Measurements from ENCODE around the gene ATP8B1.

Gene ATP8B1

DNA sequence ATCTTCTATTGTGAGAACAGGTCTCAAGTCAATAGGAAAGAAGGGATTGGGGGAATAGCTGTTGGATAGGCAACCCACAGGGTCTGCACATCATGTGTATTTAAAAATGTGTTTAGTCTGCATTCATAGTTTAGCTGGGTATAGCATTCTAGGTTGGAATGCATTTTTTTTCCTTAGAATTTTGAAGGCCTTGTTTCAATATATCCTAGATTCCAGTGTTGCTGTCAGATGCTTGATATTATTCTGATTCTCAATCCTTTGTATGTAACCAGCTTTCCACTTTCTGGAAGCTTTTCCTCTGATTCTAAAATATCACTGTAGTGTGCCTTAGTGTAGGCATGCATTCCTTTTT is 9.0 kb upstream of the ATP8B1 start:
- no peak for DNase-seq (ENCODE audit: low read depth in 1 of 2, low spot score in 1 of 2)
- in situ Hi-C loops (cut with HindIII; ENCODE audit: low pct_unique_long_range_greater_than_20kb, low sequenced_read_pairs): no loop called here
- TF ChIP-seq JUND (IDR thresholded peaks at IDR 0.05; ENCODE audit: low read depth): no peak

DNA sequence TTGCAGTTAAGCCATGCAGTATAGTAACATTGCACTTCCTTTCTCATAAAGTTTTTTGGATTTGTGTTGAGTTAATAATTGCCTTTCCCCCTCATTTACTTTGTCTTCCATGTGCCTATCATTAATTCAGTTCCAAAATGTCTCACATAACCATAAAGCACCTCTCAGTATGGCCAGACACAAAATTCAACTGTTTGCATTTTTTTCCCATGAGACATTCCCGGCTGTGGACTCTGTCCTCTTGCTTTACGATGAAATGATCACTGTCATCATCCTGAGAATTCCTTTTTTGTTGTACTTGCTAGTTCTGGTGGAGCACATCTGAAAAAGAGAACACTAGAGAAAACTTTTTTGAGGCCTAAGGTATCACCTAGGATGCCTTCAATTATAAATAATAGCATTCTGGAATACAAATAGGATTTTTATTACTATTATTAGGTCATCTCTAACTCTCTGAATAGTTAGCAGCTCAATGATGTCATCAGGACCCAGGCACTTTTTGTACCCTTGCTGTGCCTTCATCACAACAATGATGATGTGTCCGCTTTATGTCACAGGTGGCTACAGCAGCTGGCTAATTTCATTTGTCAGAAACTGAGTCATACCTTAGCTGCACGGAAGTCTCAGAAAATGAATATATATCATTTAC is 8.5 kb upstream of the ATP8B1 start:
- no peak for TF ChIP-seq JUND (IDR thresholded peaks at IDR 0.05; ENCODE audit: low read depth)
- in situ Hi-C loops (cut with HindIII; ENCODE audit: low pct_unique_long_range_greater_than_20kb, low sequenced_read_pairs): no loop called here
- no peak for DNase-seq (ENCODE audit: low read depth in 1 of 2, low spot score in 1 of 2)

DNA sequence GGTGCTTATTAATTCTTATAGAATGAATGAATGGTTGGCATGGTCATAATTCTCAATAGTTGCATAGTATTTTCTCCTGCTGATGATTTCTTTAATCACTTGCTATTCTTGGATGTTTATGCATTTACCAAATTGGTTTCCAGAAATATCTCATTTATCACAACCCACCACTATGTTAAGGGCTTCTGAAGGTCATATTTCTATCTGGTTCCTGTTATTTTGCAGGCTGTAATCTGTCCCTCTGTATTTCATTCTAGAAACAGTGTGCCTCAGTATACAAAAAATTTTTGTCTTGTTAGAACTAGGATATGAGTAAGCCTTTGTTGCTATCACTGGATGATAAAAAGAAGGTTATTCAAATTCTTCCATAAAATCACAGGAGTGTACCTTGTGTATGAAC is 6.1 kb upstream of the ATP8B1 start:
- in situ Hi-C loops (cut with HindIII; ENCODE audit: low pct_unique_long_range_greater_than_20kb, low sequenced_read_pairs): no loop called here
- DNase-seq (ENCODE audit: low read depth in 1 of 2, low spot score in 1 of 2): no peak
- no peak for TF ChIP-seq JUND (IDR thresholded peaks at IDR 0.05; ENCODE audit: low read depth)

DNA sequence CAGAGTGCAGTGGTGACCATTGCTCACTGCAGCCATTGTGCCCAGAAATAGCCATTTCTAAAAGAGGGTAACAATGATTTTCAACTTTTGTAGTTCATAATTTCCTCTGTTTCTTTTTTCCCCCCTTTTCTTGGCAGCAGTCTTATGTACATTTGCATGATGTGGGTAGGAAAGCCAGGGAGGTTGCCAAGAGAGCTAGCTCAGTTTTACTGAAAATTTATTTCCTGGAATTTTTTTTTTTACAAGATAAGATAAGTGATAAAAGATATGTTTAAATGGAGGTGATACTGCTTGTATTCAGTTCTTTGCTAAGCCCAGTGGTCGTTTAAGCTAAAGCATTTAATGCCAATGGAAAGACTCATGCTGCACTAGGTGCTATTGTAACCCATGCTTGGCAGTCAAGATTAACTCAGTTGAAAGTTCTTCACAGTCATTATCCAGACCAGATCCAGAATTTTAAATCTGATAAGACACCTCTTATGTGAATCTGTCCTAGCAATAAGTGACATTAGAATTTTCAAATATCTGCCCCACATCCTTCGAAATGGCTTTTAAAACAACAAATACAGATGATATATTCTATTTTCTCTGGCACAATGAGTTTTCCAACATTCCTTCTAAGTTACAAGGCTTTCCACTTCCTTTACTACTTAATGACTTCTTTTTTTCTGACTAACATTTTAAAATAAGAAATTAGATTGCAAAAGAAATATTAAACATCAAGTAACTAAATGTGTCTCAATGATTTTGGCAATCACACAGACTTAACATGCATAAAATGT is 4.4 kb upstream of the ATP8B1 start:
- no peak for TF ChIP-seq JUND (IDR thresholded peaks at IDR 0.05; ENCODE audit: low read depth)
- in situ Hi-C loops (cut with HindIII; ENCODE audit: low pct_unique_long_range_greater_than_20kb, low sequenced_read_pairs): no loop called here
- DNase-seq (ENCODE audit: low read depth in 1 of 2, low spot score in 1 of 2): no peak

DNA sequence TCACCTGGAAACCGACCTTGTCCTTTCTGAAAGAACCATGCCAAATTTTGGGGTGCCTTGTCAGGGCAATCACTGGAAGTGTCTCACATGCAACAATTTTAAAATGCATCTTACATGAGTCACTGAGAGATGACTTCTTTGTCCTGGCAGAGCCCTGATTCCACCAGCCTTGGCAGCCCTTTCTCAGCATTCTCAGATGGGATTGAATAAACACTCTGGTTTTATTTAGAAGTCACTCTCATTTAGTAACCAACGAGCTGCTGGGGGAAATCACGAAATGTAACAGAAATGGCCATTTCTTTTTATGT is 3.8 kb upstream of the ATP8B1 start:
- in situ Hi-C loops (cut with HindIII; ENCODE audit: low pct_unique_long_range_greater_than_20kb, low sequenced_read_pairs): no loop called here
- no peak for TF ChIP-seq JUND (IDR thresholded peaks at IDR 0.05; ENCODE audit: low read depth)
- DNase-seq (ENCODE audit: low read depth in 1 of 2, low spot score in 1 of 2): no peak

DNA sequence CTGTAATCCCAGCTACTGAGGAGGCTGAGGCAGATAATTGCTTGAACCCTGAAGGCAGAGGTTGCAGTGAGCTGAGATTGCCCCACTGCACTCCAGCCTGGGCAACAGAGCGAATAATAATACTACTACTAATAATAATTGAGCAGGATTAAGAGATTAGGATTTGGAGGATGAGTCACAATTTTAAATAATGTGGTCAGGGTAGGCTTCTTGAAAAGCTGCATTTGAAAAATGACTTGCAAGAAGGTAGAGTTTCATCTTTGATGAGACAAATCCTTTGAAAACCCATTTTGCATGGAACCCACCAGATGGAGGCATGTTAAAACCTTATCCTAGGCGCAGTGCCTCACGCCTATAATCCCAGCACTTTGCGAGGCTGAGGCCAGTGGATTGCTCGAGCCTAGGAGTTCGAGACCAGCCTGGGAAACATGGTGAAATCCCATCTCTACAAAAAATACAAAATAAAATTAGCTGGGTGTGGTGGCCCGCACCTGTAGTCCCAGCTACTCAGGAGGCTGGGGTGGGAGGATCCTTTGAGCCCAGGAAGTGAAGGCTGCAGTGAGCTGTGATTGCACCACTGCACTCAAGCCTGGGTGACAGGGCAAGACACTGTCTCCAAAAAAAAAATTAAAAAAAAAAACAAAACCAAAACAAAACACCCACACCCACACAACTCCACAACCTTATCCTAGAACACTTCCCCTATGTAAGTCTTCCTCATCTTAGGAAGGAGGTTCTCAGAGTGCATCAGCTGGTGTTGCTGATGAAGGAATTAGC is 3.3 kb upstream of the ATP8B1 start:
- no peak for TF ChIP-seq JUND (IDR thresholded peaks at IDR 0.05; ENCODE audit: low read depth)
- no peak for DNase-seq (ENCODE audit: low read depth in 1 of 2, low spot score in 1 of 2)
- in situ Hi-C loops (cut with HindIII; ENCODE audit: low pct_unique_long_range_greater_than_20kb, low sequenced_read_pairs): no loop called here

DNA sequence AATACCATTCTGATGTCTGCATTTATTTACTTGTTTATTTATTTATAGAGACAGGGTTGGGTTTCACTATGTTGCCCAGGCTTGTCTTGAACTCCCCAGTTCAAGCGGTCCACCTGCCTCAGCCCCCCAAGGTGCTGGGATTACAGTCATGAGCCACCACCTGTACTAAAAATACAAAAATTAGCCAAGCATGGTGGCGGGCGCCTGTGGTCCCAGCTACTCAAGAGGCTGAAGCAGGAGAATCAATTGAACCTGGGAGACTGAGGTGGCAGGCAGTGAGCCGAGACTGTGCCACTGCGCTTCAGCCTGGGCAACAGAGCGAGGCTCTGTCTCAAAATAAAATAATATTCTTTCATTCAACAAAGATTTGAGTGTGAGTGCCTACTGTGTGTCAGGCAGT is 2.0 kb upstream of the ATP8B1 start:
- no peak for TF ChIP-seq JUND (IDR thresholded peaks at IDR 0.05; ENCODE audit: low read depth)
- in situ Hi-C loops (cut with HindIII; ENCODE audit: low pct_unique_long_range_greater_than_20kb, low sequenced_read_pairs): no loop called here
- DNase-seq (ENCODE audit: low read depth in 1 of 2, low spot score in 1 of 2): no peak

DNA sequence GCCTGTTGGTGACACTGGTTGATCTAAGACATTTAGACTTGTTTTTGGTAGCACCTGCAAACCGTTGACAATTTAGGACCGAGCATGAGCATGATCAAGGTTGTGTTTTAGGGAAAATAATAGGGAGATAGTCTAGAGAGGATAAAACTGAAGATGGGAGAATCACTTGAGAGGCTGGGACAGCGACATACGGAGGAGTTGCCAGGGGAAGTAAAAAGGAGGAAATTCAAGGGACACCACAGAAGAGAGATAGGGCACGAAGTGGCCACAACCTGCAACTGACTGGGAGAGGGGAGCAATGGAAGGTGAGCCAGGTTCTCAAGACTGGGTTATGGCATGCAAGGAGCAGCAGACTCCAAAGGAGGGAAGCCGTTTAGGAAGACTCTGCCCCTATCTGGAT is 1.4 kb upstream of the ATP8B1 start:
- DNase-seq (ENCODE audit: low read depth in 1 of 2, low spot score in 1 of 2): no peak
- no peak for TF ChIP-seq JUND (IDR thresholded peaks at IDR 0.05; ENCODE audit: low read depth)
- in situ Hi-C loops (cut with HindIII; ENCODE audit: low pct_unique_long_range_greater_than_20kb, low sequenced_read_pairs): no loop called here

DNA sequence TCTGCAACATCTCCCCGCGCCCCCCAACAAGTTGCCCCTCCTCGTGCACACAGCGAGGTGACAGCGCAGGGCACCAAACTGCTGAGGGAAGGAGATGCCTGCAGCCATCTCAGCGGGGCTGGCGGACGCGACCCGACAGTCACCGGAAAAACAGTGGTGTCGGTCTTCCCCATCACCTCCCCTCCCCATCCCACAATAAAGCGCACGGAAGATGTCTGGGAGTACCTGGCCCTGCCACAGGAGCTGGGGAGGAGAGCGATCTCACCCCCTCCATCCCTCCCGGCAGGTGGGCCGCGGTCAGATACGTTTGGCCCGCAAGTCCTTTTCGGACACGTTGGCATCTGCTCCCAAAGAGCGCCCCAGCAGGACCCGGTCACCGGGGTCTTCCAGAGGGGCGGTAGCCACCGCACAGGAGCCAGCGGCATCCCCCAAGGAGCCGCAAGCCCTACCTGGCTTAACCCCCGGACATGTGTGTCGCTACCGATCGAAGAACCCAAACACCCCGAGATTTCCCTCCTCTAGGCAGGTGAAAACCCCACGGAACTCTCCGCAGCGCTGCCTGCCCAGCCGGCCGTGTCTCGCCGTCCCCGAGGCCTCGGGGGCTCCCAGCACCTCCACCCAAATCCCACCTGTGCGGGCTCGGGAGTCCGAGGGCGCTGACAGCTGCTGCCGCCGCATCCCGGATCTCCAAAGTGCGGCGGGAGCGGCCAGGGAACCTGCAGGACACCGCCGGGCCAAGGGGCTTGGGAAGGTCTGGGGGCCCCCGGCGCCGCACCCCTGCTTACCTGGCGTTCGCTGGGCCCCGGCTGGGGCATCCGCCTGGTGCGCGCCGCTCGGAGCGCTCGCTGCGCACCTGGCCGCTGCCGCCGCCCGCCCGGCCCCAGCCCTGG is 657 bp downstream of the ATP8B1 start:
- in situ Hi-C loops (cut with HindIII; ENCODE audit: low pct_unique_long_range_greater_than_20kb, low sequenced_read_pairs): no loop called here

DNA sequence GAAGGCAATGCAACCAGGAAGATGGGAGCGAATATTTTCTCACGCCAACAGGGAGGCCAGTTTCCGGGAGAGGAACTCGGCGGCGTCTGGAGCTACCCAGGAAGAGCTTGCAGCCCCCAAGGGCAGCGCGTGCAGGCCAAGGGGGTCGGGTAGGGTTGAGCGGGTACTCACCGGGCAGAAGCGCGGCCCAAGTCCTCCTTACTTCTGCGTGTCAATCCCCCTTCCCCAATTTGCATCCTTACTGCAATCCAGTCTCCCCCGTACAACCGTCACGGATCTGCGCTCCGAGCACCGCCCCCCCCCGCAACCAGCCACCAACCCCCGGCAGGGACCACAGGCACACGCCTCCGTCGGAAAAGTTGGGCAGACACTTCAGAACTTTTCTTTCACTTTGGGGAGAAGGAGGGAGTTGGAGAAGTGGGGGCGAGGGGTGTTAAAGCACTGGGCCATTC is 1.3 kb downstream of the ATP8B1 start:
- in situ Hi-C loops (cut with HindIII; ENCODE audit: low pct_unique_long_range_greater_than_20kb, low sequenced_read_pairs): no loop called here
- TF ChIP-seq JUND (IDR thresholded peaks at IDR 0.05; ENCODE audit: low read depth): no peak
- peak in 1 of 2 experiments; percentile 29 for DNase-seq (ENCODE audit: low read depth in 1 of 2, low spot score in 1 of 2)

More for the DNA sequence above, 657 bp downstream of the ATP8B1 start:
- TF ChIP-seq JUND (IDR thresholded peaks at IDR 0.05; ENCODE audit: low read depth): no peak
- no peak for DNase-seq (ENCODE audit: low read depth in 1 of 2, low spot score in 1 of 2)

DNA sequence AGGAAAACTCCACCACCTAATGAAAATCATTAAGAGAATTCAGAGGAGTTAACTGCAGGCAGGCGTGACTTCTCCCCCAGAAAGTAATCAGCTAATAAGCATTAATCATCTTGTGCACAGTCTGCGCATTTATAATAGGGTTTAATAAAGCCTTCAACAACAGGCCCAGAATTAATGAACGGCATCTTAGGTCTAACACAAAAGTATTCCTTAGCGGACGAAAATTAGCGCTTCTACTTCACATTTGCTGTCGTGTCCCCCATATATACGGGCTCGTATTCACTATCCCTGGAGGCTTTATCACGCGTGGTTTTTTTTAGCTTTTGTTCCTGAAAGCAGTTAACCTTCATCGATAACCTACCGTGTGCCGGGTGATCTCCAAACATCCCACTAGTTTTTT is 1.8 kb downstream of the ATP8B1 start:
- DNase-seq (ENCODE audit: low read depth in 1 of 2, low spot score in 1 of 2): no peak
- in situ Hi-C loops (cut with HindIII; ENCODE audit: low pct_unique_long_range_greater_than_20kb, low sequenced_read_pairs): no loop called here
- TF ChIP-seq JUND (IDR thresholded peaks at IDR 0.05; ENCODE audit: low read depth): no peak

DNA sequence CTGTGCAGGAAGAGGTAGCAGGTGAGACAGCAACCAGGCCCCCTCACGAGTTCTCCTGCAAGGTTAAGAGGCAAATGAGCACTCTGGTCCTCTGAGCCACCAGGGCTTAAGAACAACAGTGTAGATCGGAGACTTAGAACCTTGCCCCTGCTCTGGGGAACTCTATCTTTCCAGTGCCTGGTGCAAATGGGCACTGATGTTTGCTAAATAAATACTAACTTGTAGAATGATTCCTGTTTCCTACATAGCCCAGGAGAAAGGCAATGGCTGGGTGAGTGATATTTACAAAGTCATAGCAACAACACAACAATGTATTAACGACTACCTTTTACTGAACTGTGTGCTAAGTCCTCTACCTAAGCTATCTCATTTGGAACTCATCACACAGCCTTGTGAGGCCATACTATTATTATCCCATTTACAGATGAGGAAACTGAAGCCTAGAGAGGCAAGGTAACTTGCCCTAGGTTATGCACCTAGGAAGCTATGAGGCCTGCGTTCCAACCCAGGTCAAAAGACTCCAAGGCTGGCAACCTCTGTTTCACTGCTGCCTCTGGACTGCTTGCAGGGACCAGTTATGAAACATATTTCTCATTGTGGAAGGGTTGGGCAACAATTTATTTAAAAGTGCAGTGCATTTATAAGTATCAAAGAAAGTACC is 4.3 kb downstream of the ATP8B1 start:
- in situ Hi-C loops (cut with HindIII; ENCODE audit: low pct_unique_long_range_greater_than_20kb, low sequenced_read_pairs): no loop called here
- no peak for TF ChIP-seq JUND (IDR thresholded peaks at IDR 0.05; ENCODE audit: low read depth)
- peak in 1 of 2 experiments; percentile 19 for DNase-seq (ENCODE audit: low read depth in 1 of 2, low spot score in 1 of 2)

Data from T47D (cell line).